ENCODE measurements around the gene UPF3A.

- TF ChIP-seq ELF4 (IDR thresholded peaks at IDR 0.05) = no peak
- no peak for TF ChIP-seq SP1 (IDR thresholded peaks at IDR 0.05)
- TF ChIP-seq TARDBP (IDR thresholded peaks at IDR 0.05) = no peak
- no peak for TF ChIP-seq FOXA1 (IDR thresholded peaks at IDR 0.05)
- TF ChIP-seq, protein P1, sequence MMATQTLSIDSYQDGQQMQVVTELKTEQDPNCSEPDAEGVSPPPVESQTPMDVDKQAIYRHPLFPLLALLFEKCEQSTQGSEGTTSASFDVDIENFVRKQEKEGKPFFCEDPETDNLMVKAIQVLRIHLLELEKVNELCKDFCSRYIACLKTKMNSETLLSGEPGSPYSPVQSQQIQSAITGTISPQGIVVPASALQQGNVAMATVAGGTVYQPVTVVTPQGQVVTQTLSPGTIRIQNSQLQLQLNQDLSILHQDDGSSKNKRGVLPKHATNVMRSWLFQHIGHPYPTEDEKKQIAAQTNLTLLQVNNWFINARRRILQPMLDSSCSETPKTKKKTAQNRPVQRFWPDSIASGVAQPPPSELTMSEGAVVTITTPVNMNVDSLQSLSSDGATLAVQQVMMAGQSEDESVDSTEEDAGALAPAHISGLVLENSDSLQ (IDR thresholded peaks at IDR 0.05) = no peak
- no peak for TF ChIP-seq ARNT (IDR thresholded peaks at IDR 0.05)
- no peak for TF ChIP-seq BHLHE40 (IDR thresholded peaks at IDR 0.05; ENCODE audit: borderline replicate concordance)
- TF ChIP-seq FOXK2 (IDR thresholded peaks at IDR 0.05) = no peak
- no peak for TF ChIP-seq L3MBTL2 (conservative IDR thresholded peaks at IDR 0.05)
- no peak for TF ChIP-seq FOXM1 (IDR thresholded peaks at IDR 0.05; ENCODE audit: borderline replicate concordance)
- no peak for TF ChIP-seq SUZ12 (IDR thresholded peaks at IDR 0.05)
- no peak for TF ChIP-seq NFRKB (IDR thresholded peaks at IDR 0.05)
These were observed 24.9 kb upstream of the UPF3A start for GRCh38 chr13:114256547-114256946.
